GDM1 (cell line): ENCODE data around the gene SMYD3.

Source experiments
- DNase-seq: peaks from one replicate; lab custom pipeline; 2025; lab: John Stamatoyannopoulos, UW

The SMYD3 gene

GRCh38 chr1:246176126-246177024 lies 330.7 kb downstream of the SMYD3 start:
- DNase-seq: no peak

GRCh38 chr1:246170574-246171261 lies 336.4 kb downstream of the SMYD3 start:
- no peak for DNase-seq

- DNase-seq: no peak
Measured at GRCh38 chr1:246169486-246169885, 337.6 kb downstream of the SMYD3 start.

GRCh38 chr1:246169019-246169418 lies 338.1 kb downstream of the SMYD3 start:
- no peak for DNase-seq

GRCh38 chr1:246166841-246167240 lies 340.2 kb downstream of the SMYD3 start:
- no peak for DNase-seq

GRCh38 chr1:246165826-246166709 lies 341.0 kb downstream of the SMYD3 start:
- no peak for DNase-seq

GRCh38 chr1:246164764-246165163 lies 342.3 kb downstream of the SMYD3 start:
- DNase-seq: no peak

- DNase-seq: no peak
Measured at GRCh38 chr1:246162560-246162959, 344.5 kb downstream of the SMYD3 start.

- no peak for DNase-seq
Measured at GRCh38 chr1:246161626-246162025, 345.5 kb downstream of the SMYD3 start.

GRCh38 chr1:246160905-246161304 lies 346.2 kb downstream of the SMYD3 start:
- DNase-seq: no peak

GRCh38 chr1:246160374-246160773 lies 346.7 kb downstream of the SMYD3 start:
- no peak for DNase-seq

GRCh38 chr1:246159279-246160227 lies 347.5 kb downstream of the SMYD3 start:
- no peak for DNase-seq

GRCh38 chr1:246158131-246158530 lies 348.9 kb downstream of the SMYD3 start:
- DNase-seq: no peak

- DNase-seq: no peak
Measured at GRCh38 chr1:246157516-246157915, 349.6 kb downstream of the SMYD3 start.

- DNase-seq: no peak
Measured at GRCh38 chr1:246156847-246157246, 350.2 kb downstream of the SMYD3 start.

- no peak for DNase-seq
Measured at GRCh38 chr1:246155923-246156322, 351.2 kb downstream of the SMYD3 start.

GRCh38 chr1:246153796-246154212 lies 353.3 kb downstream of the SMYD3 start:
- DNase-seq: no peak

GRCh38 chr1:246152986-246153431 lies 354.1 kb downstream of the SMYD3 start:
- peak; percentile 75 for DNase-seq

- no peak for DNase-seq
Measured at GRCh38 chr1:246151796-246152434, 355.2 kb downstream of the SMYD3 start.

GRCh38 chr1:246149543-246149942 lies 357.5 kb downstream of the SMYD3 start:
- DNase-seq: no peak
